Measurements from ENCODE around the gene NAV3.

The NAV3 gene

DNA sequence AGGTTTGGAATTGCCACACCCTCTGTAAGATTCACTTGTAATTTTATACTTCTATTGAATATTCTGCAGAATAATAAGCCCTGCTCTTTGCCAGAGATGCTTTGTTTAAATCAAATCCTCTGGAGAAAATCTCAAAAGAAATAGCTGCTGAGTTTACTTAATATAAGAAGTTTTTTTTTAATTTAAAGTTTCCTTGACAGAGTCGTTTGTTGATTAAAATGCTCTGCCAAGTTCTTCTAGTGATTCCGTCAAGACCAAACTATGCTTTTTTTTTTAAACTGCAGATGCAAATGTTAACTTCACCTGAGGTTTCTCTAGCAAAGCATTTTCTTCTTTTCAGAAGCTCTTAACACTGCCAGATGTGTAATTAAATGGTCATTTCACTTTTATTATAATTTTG, 13.4 kb upstream of the NAV3 start:
- H3K4me3 ChIP-seq (ENCODE audit: low read depth, low read length) = no peak overlapping the region
- DNase-seq (ENCODE audit: low read depth, low spot score) = no peak
- no peak for TF ChIP-seq CTCF (IDR thresholded peaks at IDR 0.05; ENCODE audit: low read depth, low read length)
- in situ Hi-C loops (cut with HindIII; ENCODE audit: low sequenced_read_pairs) = no loop called here

- no peak overlapping the region for H3K4me3 ChIP-seq (ENCODE audit: low read depth, low read length)
- DNase-seq (ENCODE audit: low read depth, low spot score) = no peak
- in situ Hi-C loops (cut with HindIII; ENCODE audit: low sequenced_read_pairs) = no loop called here
- TF ChIP-seq CTCF (IDR thresholded peaks at IDR 0.05; ENCODE audit: low read depth, low read length) = no peak
These were observed 12.3 kb upstream of the NAV3 start for GRCh38 chr12:77818351-77818750.

DNA sequence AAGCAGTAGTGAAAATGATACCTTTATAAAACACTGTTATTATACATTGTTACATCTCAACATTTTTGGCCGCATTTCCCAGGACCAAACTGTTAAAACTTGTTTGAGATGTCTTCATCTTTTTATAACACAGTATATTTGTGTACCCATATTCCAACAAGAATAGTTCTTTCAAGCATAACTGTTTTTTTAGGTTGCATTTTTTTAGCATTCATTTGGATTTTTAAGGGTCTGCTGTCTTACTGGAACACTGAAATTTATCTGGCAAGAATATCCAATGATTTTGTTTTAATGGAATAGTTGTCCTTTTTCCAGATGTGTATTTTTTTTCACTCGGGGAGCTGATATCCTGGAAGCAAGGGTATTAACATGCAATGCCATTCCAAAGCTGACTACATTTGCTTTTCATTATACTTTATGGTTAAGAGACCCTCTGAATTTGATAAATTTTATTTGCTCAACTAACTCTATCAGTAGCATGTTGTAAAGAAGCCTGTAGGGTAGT, 8.9 kb upstream of the NAV3 start:
- no peak for DNase-seq (ENCODE audit: low read depth, low spot score)
- in situ Hi-C loops (cut with HindIII; ENCODE audit: low sequenced_read_pairs) = no loop called here
- no peak for TF ChIP-seq CTCF (IDR thresholded peaks at IDR 0.05; ENCODE audit: low read depth, low read length)
- H3K4me3 ChIP-seq (ENCODE audit: low read depth, low read length) = no peak overlapping the region

- in situ Hi-C loops (cut with HindIII; ENCODE audit: low sequenced_read_pairs) = no loop called here
- no peak for TF ChIP-seq CTCF (IDR thresholded peaks at IDR 0.05; ENCODE audit: low read depth, low read length)
- no peak overlapping the region for H3K4me3 ChIP-seq (ENCODE audit: low read depth, low read length)
- no peak for DNase-seq (ENCODE audit: low read depth, low spot score)
These were observed 2.6 kb downstream of the NAV3 start for GRCh38 chr12:77833329-77833728.

DNA sequence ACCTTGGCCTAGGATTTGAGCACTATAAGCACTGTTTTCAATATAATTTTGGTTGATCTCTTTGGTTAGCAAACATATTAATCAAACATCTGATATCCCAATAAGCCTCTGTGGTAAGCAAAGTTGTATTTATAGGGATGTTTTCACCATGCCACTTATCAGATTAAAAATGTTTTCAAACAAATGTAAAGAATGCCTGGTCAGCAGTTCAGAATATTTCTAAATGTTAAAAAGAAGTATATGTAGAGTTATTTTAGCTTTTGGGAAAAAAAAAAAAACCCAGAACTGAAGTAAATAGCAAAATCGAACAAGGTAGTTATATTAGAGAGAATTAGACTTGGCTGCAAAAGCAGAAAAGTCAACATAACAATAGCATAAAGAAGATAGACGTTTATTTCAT, 3.9 kb downstream of the NAV3 start:
- H3K4me3 ChIP-seq (ENCODE audit: low read depth, low read length) = no peak overlapping the region
- in situ Hi-C loops (cut with HindIII; ENCODE audit: low sequenced_read_pairs) = no loop called here
- TF ChIP-seq CTCF (IDR thresholded peaks at IDR 0.05; ENCODE audit: low read depth, low read length) = no peak
- no peak for DNase-seq (ENCODE audit: low read depth, low spot score)

DNA sequence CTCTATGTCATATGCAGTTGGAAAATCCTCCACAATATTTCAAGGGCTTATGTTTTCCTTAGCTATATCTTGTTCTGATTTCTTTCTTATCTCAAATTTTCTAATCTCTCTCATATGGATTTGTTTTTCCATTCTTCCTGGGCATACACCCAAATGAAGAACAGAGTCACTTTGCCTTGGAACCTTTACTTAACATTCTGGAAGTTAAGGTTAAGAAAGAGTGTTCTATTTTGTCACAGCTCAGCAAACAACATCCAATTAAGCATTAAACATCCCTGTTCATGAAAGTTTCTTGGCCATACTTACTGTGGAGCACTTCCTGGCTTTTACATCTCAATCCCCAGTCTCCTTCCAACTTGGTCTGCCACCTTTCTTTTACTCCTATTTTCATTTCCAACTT, 5.3 kb downstream of the NAV3 start:
- H3K4me3 ChIP-seq (ENCODE audit: low read depth, low read length) = no peak overlapping the region
- in situ Hi-C loops (cut with HindIII; ENCODE audit: low sequenced_read_pairs) = no loop called here
- DNase-seq (ENCODE audit: low read depth, low spot score) = no peak
- no peak for TF ChIP-seq CTCF (IDR thresholded peaks at IDR 0.05; ENCODE audit: low read depth, low read length)

GRCh38 chr12:77837876-77838291, 7.2 kb downstream of the NAV3 start:
- no peak for DNase-seq (ENCODE audit: low read depth, low spot score)
- H3K4me3 ChIP-seq (ENCODE audit: low read depth, low read length) = no peak overlapping the region
- in situ Hi-C loops (cut with HindIII; ENCODE audit: low sequenced_read_pairs) = no loop called here
- TF ChIP-seq CTCF (IDR thresholded peaks at IDR 0.05; ENCODE audit: low read depth, low read length) = no peak

Data from astrocyte of the spinal cord (primary cell).